Kidney epithelial cell (primary cell): Measurements from ENCODE around the gene PTPRT. TPM values are rescaled to one million over a fixed set of nuclear protein-coding genes. Genes with fewer than 3 reads are reported as not detected.
"Not testable (repeated sequence)": the region's sequence is repeated elsewhere in the genome, so short reads cannot be mapped to it uniquely, and the experiment has no call there.

Source experiments
- DNase-seq: peaks from one replicate; pipeline ENCODE4 v3.0.0-alpha.2; 2010; ENCODE audit warnings: low read depth
- H3K27me3 ChIP-seq: 2 replicates; pipeline ENCODE4 v1.6.0; 2011; ENCODE audit warnings: low read length; ENCODE audit not compliant: control insufficient read depth, insufficient read depth
- H3K36me3 ChIP-seq: 2 replicates; pipeline ENCODE4 v1.5.1; 2011; ENCODE audit warnings: low read length; ENCODE audit not compliant: control insufficient read depth, insufficient read depth
- H3K4me3 ChIP-seq: 2 replicates; pipeline ENCODE4 v1.5.1; 2011; ENCODE audit warnings: low read depth, mild to moderate bottlenecking, control low read depth, low read length
- CTCF ChIP-seq: IDR thresholded peaks from 2 replicates; pipeline ENCODE4 v1.5.1; 2011; ENCODE audit warnings: mild to moderate bottlenecking, moderate library complexity, low read length, control low read depth, inconsistent platforms; ENCODE audit not compliant: insufficient read depth, poor library complexity, severe bottlenecking
- total RNA-seq: library from RNA; depleted of rRNA; stranded (reverse); fragments of >200 nt; gene quantifications from 2 replicates; pipeline ENCODE4 v1.2.3, GENCODE V29; 2015

Gene PTPRT
- total RNA-seq, 1 donor from 2014 or later = 0.25 TPM

GRCh38 chr20:42902509-42902908 is 287.2 kb downstream of the PTPRT start:
- H3K27me3 ChIP-seq = no peaks in the 10 kb centered on the region
- no peak for DNase-seq
- no peak for TF ChIP-seq CTCF
- H3K36me3 ChIP-seq = no peaks in the 10 kb centered on the region
- H3K4me3 ChIP-seq = no peak overlapping the region

DNA sequence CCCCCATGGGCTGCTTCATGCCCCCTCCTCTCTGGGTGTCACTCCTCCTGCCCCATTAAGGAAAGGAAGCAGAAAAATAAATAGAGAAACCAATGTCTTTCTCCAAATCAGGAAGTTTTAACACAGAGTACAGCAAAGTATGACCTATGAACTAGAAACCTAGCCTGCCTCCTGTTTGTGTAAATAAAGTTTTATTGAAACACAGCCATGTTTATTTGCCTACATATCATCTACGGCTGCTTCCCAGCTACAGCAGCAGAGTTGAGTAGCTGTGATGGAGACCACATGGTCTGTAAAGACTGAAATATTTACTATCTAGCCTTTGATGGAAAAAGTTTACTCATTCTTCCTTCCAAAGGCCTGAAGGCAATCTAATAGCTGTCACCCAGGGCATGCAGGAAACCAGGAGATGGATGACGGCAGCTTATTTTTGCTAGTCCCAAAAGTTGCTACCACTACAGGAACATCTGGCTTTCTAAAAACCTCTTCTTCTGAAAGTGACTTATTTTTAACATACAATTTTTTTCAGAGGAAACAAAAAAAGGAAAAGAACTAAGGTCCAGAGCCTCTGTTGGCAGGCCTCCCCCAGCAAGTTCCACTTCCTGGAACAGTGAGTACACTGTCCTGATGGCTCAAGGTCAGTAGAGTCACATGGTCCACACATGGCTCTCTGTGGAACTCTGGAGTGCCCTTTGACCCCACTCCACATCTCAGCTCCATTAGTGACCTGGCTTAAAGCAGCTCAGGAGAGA is 287.8 kb downstream of the PTPRT start:
- no peaks in the 10 kb centered on the region for H3K36me3 ChIP-seq
- no peak for DNase-seq
- no peak for TF ChIP-seq CTCF
- no peaks in the 10 kb centered on the region for H3K27me3 ChIP-seq
- no peak overlapping the region for H3K4me3 ChIP-seq

DNA sequence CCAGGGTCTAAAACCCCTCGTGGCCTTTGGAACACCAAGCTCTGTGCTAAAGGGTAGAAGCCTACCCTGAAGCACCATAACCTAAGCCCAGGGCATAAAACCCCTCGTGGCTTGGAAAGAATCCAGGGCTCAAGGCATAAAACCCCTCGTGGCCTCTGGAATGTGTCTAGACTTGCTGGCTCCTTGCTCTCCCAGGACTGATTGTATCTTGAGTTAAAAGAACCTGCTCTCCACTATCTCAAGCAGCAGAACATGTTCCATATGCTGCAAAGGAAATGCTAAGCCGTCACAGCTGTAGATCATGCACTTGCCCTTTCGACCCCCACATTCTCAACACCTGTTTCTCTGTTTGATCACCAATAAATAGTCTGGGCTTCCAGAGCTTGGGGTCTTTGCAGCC is 288.9 kb downstream of the PTPRT start:
- DNase-seq, H3K36me3 ChIP-seq, H3K27me3 ChIP-seq, H3K4me3 ChIP-seq: not testable (repeated sequence)

GRCh38 chr20:42895020-42895419 is 294.7 kb downstream of the PTPRT start:
- H3K27me3 ChIP-seq = no peaks in the 10 kb centered on the region
- H3K36me3 ChIP-seq = no peaks in the 10 kb centered on the region
- DNase-seq = no peak
- no peak overlapping the region for H3K4me3 ChIP-seq
- no peak for TF ChIP-seq CTCF

DNA sequence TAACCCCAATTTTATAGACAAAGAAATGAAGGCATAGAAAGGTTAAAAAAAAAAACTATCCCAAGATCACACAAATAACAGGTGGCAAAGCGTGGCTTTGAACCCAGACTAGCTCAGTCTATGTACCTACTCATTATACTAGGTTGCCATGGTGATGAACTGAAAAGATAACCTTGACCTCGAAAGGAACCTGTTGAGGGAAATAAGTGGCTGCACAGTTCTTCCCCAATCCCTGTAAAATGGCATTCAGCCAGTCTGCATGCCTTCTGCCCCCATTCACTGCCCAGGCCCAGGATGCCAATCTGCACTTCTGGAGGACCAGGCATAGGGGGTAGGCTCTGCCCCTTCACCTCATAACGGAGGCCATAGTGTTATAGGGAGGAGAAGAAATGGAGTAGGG is 295.2 kb downstream of the PTPRT start:
- H3K4me3 ChIP-seq = no peak overlapping the region
- no peaks in the 10 kb centered on the region for H3K27me3 ChIP-seq
- no peak for DNase-seq
- TF ChIP-seq CTCF = no peak
- H3K36me3 ChIP-seq = no peaks in the 10 kb centered on the region

GRCh38 chr20:42889517-42889916 is 300.2 kb downstream of the PTPRT start:
- no peaks in the 10 kb centered on the region for H3K27me3 ChIP-seq
- TF ChIP-seq CTCF = no peak
- no peak for DNase-seq
- H3K4me3 ChIP-seq = no peak overlapping the region
- H3K36me3 ChIP-seq = no peaks in the 10 kb centered on the region
